Endothelial cell of umbilical vein (primary cell): ENCODE data around the gene PCDHA7. TPM values are rescaled to one million over a fixed set of nuclear protein-coding genes. Genes with fewer than 3 reads are reported as not detected.

Experiments used
- BruUV-seq: library from RNA; stranded (reverse); fragments of 400-500 nt; replicated peaks from 2 replicates; lab custom pipeline; 2021; lab: Mats Ljungman, UMichigan
- CTCF ChIA-PET: fragments of 300-600, 350-600 bp; sonication (Branson Sonifier 250); formaldehyde crosslinking; loops from one replicate; lab custom pipeline; 2021; ENCODE audit warnings: antibody characterized with exemption, inconsistent platforms; lab: Charles Lee
- POLR2A ChIA-PET: fragments of 300-600, 350-600 bp; sonication (Branson Sonifier 250); formaldehyde crosslinking; loops from one replicate; lab custom pipeline; 2021; ENCODE audit warnings: antibody characterized with exemption, inconsistent platforms; lab: Charles Lee
- DNase-seq: peaks from one replicate; pipeline ENCODE4 v3.0.0-alpha.2; 2011; ENCODE audit warnings: low read depth, low spot score
- FAIRE-seq: peaks from 2 replicates; lab custom pipeline; 2011; peaks lifted over from hg19 to GRCh38; lab: Jason Lieb, UNC
- H2AFZ ChIP-seq: 2 replicates; pipeline ENCODE4 v1.6.0; 2012; ENCODE audit warnings: low read depth, low read length, control low read depth, inconsistent platforms
- H3K27ac ChIP-seq: 2 replicates; pipeline ENCODE4 v1.5.1; 2011; ENCODE audit warnings: low read depth, mild to moderate bottlenecking, control low read depth, low read length, moderate library complexity; ENCODE audit not compliant: insufficient read depth
- H3K27me3 ChIP-seq, 2 experiments: 2 replicates each; pipeline versions ENCODE4 v1.6.0 to v1.6.1; 2011; ENCODE audit warnings: low read length in 2 of 2, mixed read lengths in 1 of 2; ENCODE audit not compliant: control insufficient read depth in 2 of 2, insufficient read depth in 2 of 2
- H3K36me3 ChIP-seq, 2 experiments: 2 replicates in 1 of 2; 3 replicates in 1 of 2; pipeline ENCODE4 v1.5.1; 2011; ENCODE audit warnings: low read length in 2 of 2, mild to moderate bottlenecking in 1 of 2, moderate library complexity in 1 of 2; ENCODE audit not compliant: control insufficient read depth in 2 of 2, insufficient read depth in 2 of 2; ENCODE audit errors: extremely low read depth in 1 of 2
- H3K4me1 ChIP-seq: 3 replicates; pipeline ENCODE4 v1.5.1; 2011; ENCODE audit warnings: mild to moderate bottlenecking, low read length; ENCODE audit not compliant: control insufficient read depth, insufficient read depth; ENCODE audit errors: extremely low read depth
- H3K4me2 ChIP-seq: 2 replicates; pipeline ENCODE4 v1.6.1; 2011; ENCODE audit warnings: low read length, control low read depth, mixed read lengths; ENCODE audit not compliant: insufficient read depth
- H3K4me3 ChIP-seq, 3 experiments: fragments of 200-600 bp in 1 of 3; sonication (generic), shearing (Covaris generic) in 1 of 3; replicated peaks in 1 of 3; 2 replicates each; pipeline ENCODE4 v1.5.1; 2011 to 2016; ENCODE audit warnings: control low read depth in 3 of 3, low read length in 3 of 3, mild to moderate bottlenecking in 2 of 3, inconsistent platforms in 1 of 3, low read depth in 1 of 3, moderate library complexity in 1 of 3; ENCODE audit not compliant: insufficient read depth in 1 of 3
- H3K79me2 ChIP-seq: 2 replicates; pipeline ENCODE4 v1.6.0; 2012; ENCODE audit warnings: low read length, inconsistent platforms; ENCODE audit not compliant: control insufficient read depth, insufficient read depth
- H3K9ac ChIP-seq: replicated peaks from 2 replicates; pipeline ENCODE3; 2011; ENCODE audit warnings: low read length, control low read depth; ENCODE audit not compliant: insufficient read depth; ENCODE audit errors: extremely low read depth
- H3K9me1 ChIP-seq: replicated peaks from 3 replicates; pipeline ENCODE4 v1.6.0; 2011; ENCODE audit warnings: mild to moderate bottlenecking, low read length; ENCODE audit not compliant: control insufficient read depth, insufficient read depth; ENCODE audit errors: extremely low read depth
- H3K9me3 ChIP-seq: replicated peaks from 2 replicates; pipeline ENCODE4 v1.5.1; 2012; ENCODE audit warnings: low read length, inconsistent platforms; ENCODE audit not compliant: control insufficient read depth, insufficient read depth
- H4K20me1 ChIP-seq: replicated peaks from 2 replicates; pipeline ENCODE3; 2011; ENCODE audit warnings: mild to moderate bottlenecking, low read length; ENCODE audit not compliant: control insufficient read depth, insufficient read depth; ENCODE audit errors: extremely low read depth
- EZH2 ChIP-seq: IDR thresholded peaks from 2 replicates; pipeline ENCODE4 v1.6.1; 2012; ENCODE audit warnings: borderline replicate concordance, low read depth, mild to moderate bottlenecking, moderate library complexity, low read length, inconsistent platforms; ENCODE audit not compliant: severe bottlenecking
- FOS ChIP-seq: IDR thresholded peaks from 2 replicates; pipeline ENCODE4 v1.6.1; 2011; ENCODE audit warnings: mild to moderate bottlenecking, low read length, moderate library complexity, borderline replicate concordance; ENCODE audit not compliant: insufficient read depth
- GATA2 ChIP-seq: IDR thresholded peaks from 2 replicates; pipeline ENCODE4 v1.7.0; 2011; ENCODE audit warnings: low read depth, mild to moderate bottlenecking, moderate library complexity, mixed read lengths, low read length; ENCODE audit not compliant: insufficient read length, insufficient read depth
- JUN ChIP-seq: IDR thresholded peaks from 2 replicates; pipeline ENCODE4 v1.6.1; 2011; ENCODE audit warnings: borderline replicate concordance, low read depth; ENCODE audit not compliant: insufficient read length, insufficient read depth
- MYC ChIP-seq: IDR thresholded peaks from one replicate; pipeline ENCODE4 v1.6.1; 2011; ENCODE audit warnings: mild to moderate bottlenecking, low read depth, low read length
- POLR2A ChIP-seq: IDR thresholded peaks from 2 replicates; pipeline ENCODE4 v1.6.1; 2012; ENCODE audit warnings: low read depth, mild to moderate bottlenecking, control low read depth, low read length
- POLR2AphosphoS5 ChIP-seq: IDR thresholded peaks from 2 replicates; pipeline ENCODE4 v1.6.1; 2012; ENCODE audit warnings: low read depth, mild to moderate bottlenecking, control low read depth, low read length, moderate library complexity; ENCODE audit not compliant: insufficient read depth
- dilution Hi-C: fragments of 300-500 bp; cut with MboI; formaldehyde crosslinking; loops from one replicate; pipeline ENCODE4 v1.15.0; 2019; ENCODE audit warnings: low sequenced_read_pairs; ENCODE audit not compliant: extremely low pct_ligation_motif_present
- intact Hi-C: fragments of 100-400 bp; cut with micrococcal nuclease; formaldehyde crosslinking; loops from one replicate; pipeline ENCODE4 v1.10.0; 2022
- polyA plus RNA-seq, 4 experiments: library from polyadenylated mRNA; depleted of rRNA in 3 of 4; stranded (reverse) in 3 of 4; unstranded in 1 of 4; fragments of >200 nt; gene quantifications; 2 replicates each; pipeline versions ENCODE4 v1.2.1 to v1.2.3, GENCODE V29; 2011 to 2012; ENCODE audit warnings: missing spikeins in 1 of 4
- total RNA-seq: library from RNA; stranded (reverse); gene quantifications from 2 replicates; pipeline ENCODE4 v1.2.3, GENCODE V29; 2021
- TF ChIP-seq, protein P1 (sequence below), 2 donors: IDR thresholded peaks; 1 replicate in 1 of 2; 2 replicates in 1 of 2; pipeline ENCODE4 v1.5.1; 2011; ENCODE audit warnings: low read length in 2 of 2, mild to moderate bottlenecking in 2 of 2, moderate library complexity in 2 of 2, control low read depth in 1 of 2, inconsistent platforms in 1 of 2, low read depth in 1 of 2; ENCODE audit not compliant: insufficient read depth in 1 of 2; ENCODE audit errors: extremely low read depth in 1 of 2
- TF ChIP-seq, protein P2 (sequence below): IDR thresholded peaks from 2 replicates; pipeline ENCODE4 v1.6.1; 2011; ENCODE audit not compliant: insufficient read depth, insufficient read length

The PCDHA7 gene
- total and polyA plus RNA-seq, 2 donors (not counting 3 experiments of a cell fraction or from before 2014, with no cell fraction given) = 0.07 TPM; not detected in 1

DNA sequence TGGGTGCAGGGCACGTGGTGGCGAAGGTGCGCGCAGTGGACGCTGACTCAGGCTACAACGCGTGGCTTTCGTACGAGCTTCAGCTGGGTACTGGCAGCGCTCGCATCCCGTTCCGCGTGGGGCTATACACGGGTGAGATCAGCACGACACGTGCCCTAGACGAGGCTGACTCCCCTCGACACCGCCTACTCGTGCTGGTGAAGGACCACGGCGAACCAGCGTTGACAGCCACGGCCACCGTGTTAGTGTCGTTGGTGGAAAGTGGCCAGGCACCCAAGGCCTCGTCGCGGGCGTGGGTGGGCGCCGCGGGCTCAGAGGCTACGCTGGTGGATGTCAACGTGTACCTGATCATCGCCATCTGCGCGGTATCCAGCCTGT, 37.4 kb upstream of the PCDHA7 start:
- H3K27me3 ChIP-seq = no peaks in the 10 kb centered on the region
- H3K79me2 ChIP-seq = no peaks in the 10 kb centered on the region
- H3K4me1 ChIP-seq = no peaks in the 10 kb centered on the region
- H2AFZ ChIP-seq = no peak overlapping the region
- BruUV-seq = no TSS peak
- no peak overlapping the region for H3K4me2 ChIP-seq
- TF ChIP-seq, protein P1, sequence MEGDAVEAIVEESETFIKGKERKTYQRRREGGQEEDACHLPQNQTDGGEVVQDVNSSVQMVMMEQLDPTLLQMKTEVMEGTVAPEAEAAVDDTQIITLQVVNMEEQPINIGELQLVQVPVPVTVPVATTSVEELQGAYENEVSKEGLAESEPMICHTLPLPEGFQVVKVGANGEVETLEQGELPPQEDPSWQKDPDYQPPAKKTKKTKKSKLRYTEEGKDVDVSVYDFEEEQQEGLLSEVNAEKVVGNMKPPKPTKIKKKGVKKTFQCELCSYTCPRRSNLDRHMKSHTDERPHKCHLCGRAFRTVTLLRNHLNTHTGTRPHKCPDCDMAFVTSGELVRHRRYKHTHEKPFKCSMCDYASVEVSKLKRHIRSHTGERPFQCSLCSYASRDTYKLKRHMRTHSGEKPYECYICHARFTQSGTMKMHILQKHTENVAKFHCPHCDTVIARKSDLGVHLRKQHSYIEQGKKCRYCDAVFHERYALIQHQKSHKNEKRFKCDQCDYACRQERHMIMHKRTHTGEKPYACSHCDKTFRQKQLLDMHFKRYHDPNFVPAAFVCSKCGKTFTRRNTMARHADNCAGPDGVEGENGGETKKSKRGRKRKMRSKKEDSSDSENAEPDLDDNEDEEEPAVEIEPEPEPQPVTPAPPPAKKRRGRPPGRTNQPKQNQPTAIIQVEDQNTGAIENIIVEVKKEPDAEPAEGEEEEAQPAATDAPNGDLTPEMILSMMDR (IDR thresholded peaks at IDR 0.05; ENCODE audit: extremely low read depth in 1 of 2, insufficient read depth in 1 of 2, low read depth in 1 of 2, low read length in 2 of 2) = no peak
- TF ChIP-seq, protein P2, sequence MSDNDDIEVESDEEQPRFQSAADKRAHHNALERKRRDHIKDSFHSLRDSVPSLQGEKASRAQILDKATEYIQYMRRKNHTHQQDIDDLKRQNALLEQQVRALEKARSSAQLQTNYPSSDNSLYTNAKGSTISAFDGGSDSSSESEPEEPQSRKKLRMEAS = no peak
- TF ChIP-seq EZH2 = no peak
- no peak for TF ChIP-seq POLR2AphosphoS5
- TF ChIP-seq FOS = no peak
- no peak for TF ChIP-seq GATA2
- no peak for TF ChIP-seq MYC
- TF ChIP-seq JUN = no peak
- no peak for TF ChIP-seq POLR2A
- H3K4me3 ChIP-seq = no peak overlapping the region
- no peak overlapping the region for H3K27ac ChIP-seq
- CTCF ChIA-PET = no interaction called here
- intact Hi-C loops = no loop called here
- H4K20me1 ChIP-seq = no peaks in the 10 kb centered on the region
- no peaks in the 10 kb centered on the region for H3K36me3 ChIP-seq
- no peaks in the 10 kb centered on the region for H3K9me1 ChIP-seq
- DNase-seq (no peak), FAIRE-seq (no peak)
- POLR2A ChIA-PET = no interaction called here
- no peak overlapping the region for H3K9ac ChIP-seq
- dilution Hi-C loops = no loop called here
- H3K9me3 ChIP-seq = no peaks in the 10 kb centered on the region
